A375 (cell line): ENCODE measurements around the gene NFU1. TPM values are rescaled to one million over a fixed set of nuclear protein-coding genes. Genes with fewer than 3 reads are reported as not detected.

Experiments used
- total RNA-seq: library from RNA; depleted of rRNA; stranded (reverse); fragments of >200 nt; shearing (Covaris generic); gene quantifications from 2 replicates; pipeline ENCODE4 v1.2.3, GENCODE V29; 2014; rRNA removed

NFU1 gene
- total RNA-seq: 34.9 and 50.1 TPM in 2 replicates

GRCh38 chr2:69436938-69437750 is at the start of gene NFU1:
Gene NFU1, minus strand, starts transcription at chr2:69437435. Its CDS starts 13 bp downstream, at chr2:69437422.

GRCh38 chr2:69386789-69387734 is 50.2 kb downstream of the NFU1 start, which contains the start of gene GFPT1:
Gene GFPT1, minus strand, starts transcription at chr2:69387227. Its CDS starts 156 bp downstream, at chr2:69387071.

Other genes with a start within 250 kb of the NFU1 start
- gene GFPT1, start 50.2 kb downstream of the NFU1 start, total RNA-seq: 28.3 and 30.0 TPM in 2 replicates
- gene AAK1, start 206.3 kb upstream of the NFU1 start, total RNA-seq: 20.8 and 24.5 TPM in 2 replicates